Stimulated activated CD8-positive, alpha-beta memory T cell treated with anti-CD3 and anti-CD28 coated beads, Interleukin-7, amount 100 ng/mL, for 1 hour (primary cell): ENCODE data around the gene PYGO2.
"Not testable (repeated sequence)": the region's sequence is repeated elsewhere in the genome, so short reads cannot be mapped to it uniquely, and the experiment has no call there.

Source experiments
- DNase-seq, 2 donors: peaks; one replicate each; pipeline ENCODE4 v3.0.0-alpha.2; 2020; ENCODE audit warnings: low read depth in 2 of 2

PYGO2 gene

DNA sequence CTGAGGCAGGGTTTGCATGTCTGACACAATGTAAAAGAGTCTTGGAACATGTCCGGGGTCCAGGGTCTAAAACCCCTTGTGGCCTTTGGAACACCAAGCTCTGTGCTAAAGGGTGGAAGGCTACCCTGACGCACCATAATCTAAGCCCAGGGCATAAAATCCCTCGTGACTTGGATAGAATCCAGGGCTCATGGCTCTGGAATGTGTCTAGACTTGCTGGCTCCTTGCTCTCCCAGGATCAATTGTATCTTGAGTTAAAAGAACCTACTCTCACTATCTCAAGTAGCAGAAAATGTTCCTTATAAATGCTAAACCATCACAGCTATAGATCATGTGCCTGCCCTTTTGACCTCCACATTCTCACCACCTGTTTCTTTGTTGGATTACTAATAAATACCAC lies 53.5 kb downstream of the PYGO2 start:
- not testable (repeated sequence) for DNase-seq
